ENCODE results near the gene AR. TPM values are rescaled to one million over a fixed set of nuclear protein-coding genes. Genes with fewer than 3 reads are reported as not detected.

The AR gene
- total and polyA plus RNA-seq, 2 of the 13 experiments (the other 11 are each of a cell fraction or from before 2014, with no cell fraction given), result not detected

DNA sequence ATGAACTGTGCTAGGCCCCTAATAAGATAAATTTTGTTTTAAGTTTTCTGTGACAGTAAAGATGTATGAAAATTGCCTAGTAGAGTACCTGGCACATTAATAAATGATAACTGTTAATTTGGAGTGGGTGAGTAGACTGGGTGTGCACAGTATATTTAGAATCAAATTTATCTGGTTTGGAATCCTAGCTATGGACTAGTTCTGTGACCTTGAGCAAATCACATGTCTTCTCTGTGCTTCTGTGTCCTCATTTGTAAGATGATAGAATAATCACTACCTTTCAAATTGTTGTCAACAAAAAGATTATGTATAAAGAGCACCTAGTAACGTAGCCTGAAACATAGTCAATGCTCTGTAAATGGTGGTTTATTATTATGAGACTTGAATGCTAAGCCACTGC lies 170.2 kb downstream of the AR start:
- BruUV-seq (replicated peaks), result no TSS peak
- ChIA-PET POLR2A (no interaction called here), CTCF (ENCODE audit: low intra/inter-chr PET ratio, low total read pairs) (no interaction called here)
- Histone ChIP-seq H4K20me1 (ENCODE audit: insufficient read depth, low read length) (no peaks in the 10 kb centered on the region), H3K9me3 (ENCODE audit: low read length) (peaks cover 50% of the 10 kb centered on the region), H3K27ac (ENCODE audit: extremely low read length, insufficient read depth, low read length) (no peak overlapping the region), H3K4me1 (ENCODE audit: insufficient read depth, low read length) (no peaks in the 10 kb centered on the region), H3K9ac (ENCODE audit: insufficient read depth, low read depth, low read length) (no peak overlapping the region), H2AFZ (ENCODE audit: low read length) (no peak overlapping the region), H3K27me3 (ENCODE audit: control insufficient read depth in 1 of 2, insufficient read depth in 2 of 2, low read length in 2 of 2) (no peaks in the 10 kb centered on the region), H3K4me3 (replicated peaks in 1 of 3; ENCODE audit: insufficient read depth in 1 of 3, low read depth in 2 of 3, low read length in 3 of 3) (no peak overlapping the region), H3K4me2 (ENCODE audit: low read depth, low read length) (no peak overlapping the region), H3K36me3 (replicated peaks in 1 of 2; ENCODE audit: control insufficient read depth in 1 of 2, insufficient read depth in 2 of 2, low read length in 2 of 2) (no peaks in the 10 kb centered on the region), H3K79me2 (ENCODE audit: insufficient read depth, low read length) (no peaks in the 10 kb centered on the region)
- intact Hi-C loops (cut with micrococcal nuclease; ENCODE audit: unreplicated experiment) (no loop called here), in situ Hi-C loops (cut with HindIII; ENCODE audit: extremely low pct_ligation_motif_present, low pct_unique_long_range_greater_than_20kb) (no loop called here)
- no peak for ATAC-seq
- no peak for FAIRE-seq
- no peak for DNase-seq (ENCODE audit: low spot score)
- WGBS (ENCODE audit: low lambda C conversion rate), result 0% methylated on average over 1 of the region's 1 CpG
- TF ChIP-seq, protein P1, sequence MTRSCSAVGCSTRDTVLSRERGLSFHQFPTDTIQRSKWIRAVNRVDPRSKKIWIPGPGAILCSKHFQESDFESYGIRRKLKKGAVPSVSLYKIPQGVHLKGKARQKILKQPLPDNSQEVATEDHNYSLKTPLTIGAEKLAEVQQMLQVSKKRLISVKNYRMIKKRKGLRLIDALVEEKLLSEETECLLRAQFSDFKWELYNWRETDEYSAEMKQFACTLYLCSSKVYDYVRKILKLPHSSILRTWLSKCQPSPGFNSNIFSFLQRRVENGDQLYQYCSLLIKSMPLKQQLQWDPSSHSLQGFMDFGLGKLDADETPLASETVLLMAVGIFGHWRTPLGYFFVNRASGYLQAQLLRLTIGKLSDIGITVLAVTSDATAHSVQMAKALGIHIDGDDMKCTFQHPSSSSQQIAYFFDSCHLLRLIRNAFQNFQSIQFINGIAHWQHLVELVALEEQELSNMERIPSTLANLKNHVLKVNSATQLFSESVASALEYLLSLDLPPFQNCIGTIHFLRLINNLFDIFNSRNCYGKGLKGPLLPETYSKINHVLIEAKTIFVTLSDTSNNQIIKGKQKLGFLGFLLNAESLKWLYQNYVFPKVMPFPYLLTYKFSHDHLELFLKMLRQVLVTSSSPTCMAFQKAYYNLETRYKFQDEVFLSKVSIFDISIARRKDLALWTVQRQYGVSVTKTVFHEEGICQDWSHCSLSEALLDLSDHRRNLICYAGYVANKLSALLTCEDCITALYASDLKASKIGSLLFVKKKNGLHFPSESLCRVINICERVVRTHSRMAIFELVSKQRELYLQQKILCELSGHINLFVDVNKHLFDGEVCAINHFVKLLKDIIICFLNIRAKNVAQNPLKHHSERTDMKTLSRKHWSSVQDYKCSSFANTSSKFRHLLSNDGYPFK (CRISPR knock-in tag; IDR thresholded peaks at IDR 0.05; ENCODE audit: borderline replicate concordance), result no peak
- TF ChIP-seq NFE2L1 (CRISPR knock-in tag; IDR thresholded peaks at IDR 0.05; ENCODE audit: borderline replicate concordance), result no peak
- TF ChIP-seq, protein P2, sequence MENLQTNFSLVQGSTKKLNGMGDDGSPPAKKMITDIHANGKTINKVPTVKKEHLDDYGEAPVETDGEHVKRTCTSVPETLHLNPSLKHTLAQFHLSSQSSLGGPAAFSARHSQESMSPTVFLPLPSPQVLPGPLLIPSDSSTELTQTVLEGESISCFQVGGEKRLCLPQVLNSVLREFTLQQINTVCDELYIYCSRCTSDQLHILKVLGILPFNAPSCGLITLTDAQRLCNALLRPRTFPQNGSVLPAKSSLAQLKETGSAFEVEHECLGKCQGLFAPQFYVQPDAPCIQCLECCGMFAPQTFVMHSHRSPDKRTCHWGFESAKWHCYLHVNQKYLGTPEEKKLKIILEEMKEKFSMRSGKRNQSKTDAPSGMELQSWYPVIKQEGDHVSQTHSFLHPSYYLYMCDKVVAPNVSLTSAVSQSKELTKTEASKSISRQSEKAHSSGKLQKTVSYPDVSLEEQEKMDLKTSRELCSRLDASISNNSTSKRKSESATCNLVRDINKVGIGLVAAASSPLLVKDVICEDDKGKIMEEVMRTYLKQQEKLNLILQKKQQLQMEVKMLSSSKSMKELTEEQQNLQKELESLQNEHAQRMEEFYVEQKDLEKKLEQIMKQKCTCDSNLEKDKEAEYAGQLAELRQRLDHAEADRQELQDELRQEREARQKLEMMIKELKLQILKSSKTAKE (CRISPR knock-in tag; IDR thresholded peaks at IDR 0.05; ENCODE audit: borderline replicate concordance), result no peak
- TF ChIP-seq, protein P3, sequence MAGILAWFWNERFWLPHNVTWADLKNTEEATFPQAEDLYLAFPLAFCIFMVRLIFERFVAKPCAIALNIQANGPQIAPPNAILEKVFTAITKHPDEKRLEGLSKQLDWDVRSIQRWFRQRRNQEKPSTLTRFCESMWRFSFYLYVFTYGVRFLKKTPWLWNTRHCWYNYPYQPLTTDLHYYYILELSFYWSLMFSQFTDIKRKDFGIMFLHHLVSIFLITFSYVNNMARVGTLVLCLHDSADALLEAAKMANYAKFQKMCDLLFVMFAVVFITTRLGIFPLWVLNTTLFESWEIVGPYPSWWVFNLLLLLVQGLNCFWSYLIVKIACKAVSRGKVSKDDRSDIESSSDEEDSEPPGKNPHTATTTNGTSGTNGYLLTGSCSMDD (CRISPR knock-in tag; IDR thresholded peaks at IDR 0.05), result no peak
- TF ChIP-seq, protein P4, sequence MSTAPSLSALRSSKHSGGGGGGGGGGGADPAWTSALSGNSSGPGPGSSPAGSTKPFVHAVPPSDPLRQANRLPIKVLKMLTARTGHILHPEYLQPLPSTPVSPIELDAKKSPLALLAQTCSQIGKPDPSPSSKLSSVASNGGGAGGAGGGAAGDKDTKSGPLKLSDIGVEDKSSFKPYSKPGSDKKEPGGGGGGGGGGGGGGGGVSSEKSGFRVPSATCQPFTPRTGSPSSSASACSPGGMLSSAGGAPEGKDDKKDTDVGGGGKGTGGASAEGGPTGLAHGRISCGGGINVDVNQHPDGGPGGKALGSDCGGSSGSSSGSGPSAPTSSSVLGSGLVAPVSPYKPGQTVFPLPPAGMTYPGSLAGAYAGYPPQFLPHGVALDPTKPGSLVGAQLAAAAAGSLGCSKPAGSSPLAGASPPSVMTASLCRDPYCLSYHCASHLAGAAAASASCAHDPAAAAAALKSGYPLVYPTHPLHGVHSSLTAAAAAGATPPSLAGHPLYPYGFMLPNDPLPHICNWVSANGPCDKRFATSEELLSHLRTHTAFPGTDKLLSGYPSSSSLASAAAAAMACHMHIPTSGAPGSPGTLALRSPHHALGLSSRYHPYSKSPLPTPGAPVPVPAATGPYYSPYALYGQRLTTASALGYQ (CRISPR knock-in tag; IDR thresholded peaks at IDR 0.05), result no peak
- no peak for TF ChIP-seq CENPX (CRISPR knock-in tag; IDR thresholded peaks at IDR 0.05)
- TF ChIP-seq MEF2D (CRISPR knock-in tag; IDR thresholded peaks at IDR 0.05), result no peak
- no peak for TF ChIP-seq FOSL1 (CRISPR knock-in tag; IDR thresholded peaks at IDR 0.05; ENCODE audit: borderline replicate concordance)
- TF ChIP-seq, protein P5, sequence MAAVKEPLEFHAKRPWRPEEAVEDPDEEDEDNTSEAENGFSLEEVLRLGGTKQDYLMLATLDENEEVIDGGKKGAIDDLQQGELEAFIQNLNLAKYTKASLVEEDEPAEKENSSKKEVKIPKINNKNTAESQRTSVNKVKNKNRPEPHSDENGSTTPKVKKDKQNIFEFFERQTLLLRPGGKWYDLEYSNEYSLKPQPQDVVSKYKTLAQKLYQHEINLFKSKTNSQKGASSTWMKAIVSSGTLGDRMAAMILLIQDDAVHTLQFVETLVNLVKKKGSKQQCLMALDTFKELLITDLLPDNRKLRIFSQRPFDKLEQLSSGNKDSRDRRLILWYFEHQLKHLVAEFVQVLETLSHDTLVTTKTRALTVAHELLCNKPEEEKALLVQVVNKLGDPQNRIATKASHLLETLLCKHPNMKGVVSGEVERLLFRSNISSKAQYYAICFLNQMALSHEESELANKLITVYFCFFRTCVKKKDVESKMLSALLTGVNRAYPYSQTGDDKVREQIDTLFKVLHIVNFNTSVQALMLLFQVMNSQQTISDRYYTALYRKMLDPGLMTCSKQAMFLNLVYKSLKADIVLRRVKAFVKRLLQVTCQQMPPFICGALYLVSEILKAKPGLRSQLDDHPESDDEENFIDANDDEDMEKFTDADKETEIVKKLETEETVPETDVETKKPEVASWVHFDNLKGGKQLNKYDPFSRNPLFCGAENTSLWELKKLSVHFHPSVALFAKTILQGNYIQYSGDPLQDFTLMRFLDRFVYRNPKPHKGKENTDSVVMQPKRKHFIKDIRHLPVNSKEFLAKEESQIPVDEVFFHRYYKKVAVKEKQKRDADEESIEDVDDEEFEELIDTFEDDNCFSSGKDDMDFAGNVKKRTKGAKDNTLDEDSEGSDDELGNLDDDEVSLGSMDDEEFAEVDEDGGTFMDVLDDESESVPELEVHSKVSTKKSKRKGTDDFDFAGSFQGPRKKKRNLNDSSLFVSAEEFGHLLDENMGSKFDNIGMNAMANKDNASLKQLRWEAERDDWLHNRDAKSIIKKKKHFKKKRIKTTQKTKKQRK (IDR thresholded peaks at IDR 0.05; ENCODE audit: low read length), result no peak
